ENCODE data around the gene CXorf38.

CXorf38 gene

GRCh38 chrX:40637687-40638086 lies 9.7 kb downstream of the CXorf38 start:
- in situ Hi-C loops (cut with MboI; ENCODE audit: low sequenced_read_pairs, unreplicated experiment) = no loop called here
- DNase-seq (ENCODE audit: low spot score) = no peak
- no peak for TF ChIP-seq CTCF (IDR thresholded peaks at IDR 0.05; ENCODE audit: borderline replicate concordance, control extremely low read depth, extremely low read depth, insufficient read depth, missing control alignments)

- no peak for DNase-seq (ENCODE audit: low spot score)
- in situ Hi-C loops (cut with MboI; ENCODE audit: low sequenced_read_pairs, unreplicated experiment) = no loop called here
- no peak for TF ChIP-seq CTCF (IDR thresholded peaks at IDR 0.05; ENCODE audit: borderline replicate concordance, control extremely low read depth, extremely low read depth, insufficient read depth, missing control alignments)
Observed at GRCh38 chrX:40632199-40632598, 15.2 kb downstream of the CXorf38 start.

- TF ChIP-seq CTCF (IDR thresholded peaks at IDR 0.05; ENCODE audit: borderline replicate concordance, control extremely low read depth, extremely low read depth, insufficient read depth, missing control alignments) = no peak
- in situ Hi-C loops (cut with MboI; ENCODE audit: low sequenced_read_pairs, unreplicated experiment) = no loop called here
Observed at GRCh38 chrX:40628506-40628905, 18.9 kb downstream of the CXorf38 start.

GRCh38 chrX:40625294-40625693 lies 22.1 kb downstream of the CXorf38 start:
- no peak for TF ChIP-seq CTCF (IDR thresholded peaks at IDR 0.05; ENCODE audit: borderline replicate concordance, control extremely low read depth, extremely low read depth, insufficient read depth, missing control alignments)
- in situ Hi-C loops (cut with MboI; ENCODE audit: low sequenced_read_pairs, unreplicated experiment) = no loop called here
- DNase-seq (ENCODE audit: low spot score) = no peak

More at GRCh38 chrX:40628506-40628905, 18.9 kb downstream of the CXorf38 start:
- DNase-seq (ENCODE audit: low spot score) = no peak

GRCh38 chrX:40623665-40624064 lies 23.7 kb downstream of the CXorf38 start:
- in situ Hi-C loops (cut with MboI; ENCODE audit: low sequenced_read_pairs, unreplicated experiment) = no loop called here
- no peak for DNase-seq (ENCODE audit: low spot score)
- TF ChIP-seq CTCF (IDR thresholded peaks at IDR 0.05; ENCODE audit: borderline replicate concordance, control extremely low read depth, extremely low read depth, insufficient read depth, missing control alignments) = no peak

GRCh38 chrX:40623139-40623536 lies 24.2 kb downstream of the CXorf38 start, which contains the start of gene MPC1L:
TSS of gene MPC1L (plus strand) at chrX:40623428. CDS start at chrX:40623566, 138 bp downstream.
- in situ Hi-C loops (cut with MboI; ENCODE audit: low sequenced_read_pairs, unreplicated experiment) = no loop called here
- no peak for TF ChIP-seq CTCF (IDR thresholded peaks at IDR 0.05; ENCODE audit: borderline replicate concordance, control extremely low read depth, extremely low read depth, insufficient read depth, missing control alignments)
- DNase-seq (ENCODE audit: low spot score) = no peak

Measured in GM13976 (cell line).